SK-N-SH (cell line): ENCODE results near the gene CRB1. TPM values are rescaled to one million over a fixed set of nuclear protein-coding genes. Genes with fewer than 3 reads are reported as not detected.

Experiments
- CTCF ChIA-PET: fragments of 300-600, 350-600 bp; formaldehyde crosslinking; extraction: SDS; loops from one replicate; lab custom pipeline; 2021; lab: Yijun Ruan, JAX
- POLR2A ChIA-PET: fragments of 350-600 bp; sonication (Branson Sonifier 250); formaldehyde crosslinking; extraction: SDS; loops from one replicate; lab custom pipeline; 2020; ENCODE audit warnings: antibody characterized with exemption, inconsistent platforms; lab: Yijun Ruan, JAX
- DNase-seq: peaks from one replicate; pipeline ENCODE4 v3.0.0; 2012
- H2AFZ ChIP-seq: fragments of 200-600 bp; sonication (generic); 2 replicates; pipeline ENCODE4 v1.8.1; 2016; ENCODE audit warnings: antibody characterized with exemption, mild to moderate bottlenecking, low read depth
- H3F3A ChIP-seq: fragments of 200-600 bp; sonication (generic); replicated peaks from 2 replicates; pipeline ENCODE3; 2016; ENCODE audit warnings: antibody characterized with exemption, mild to moderate bottlenecking; ENCODE audit not compliant: insufficient read depth
- H3K27ac ChIP-seq, 2 experiments: fragments of 200-500 bp in 1 of 2; fragments of 200-600 bp in 1 of 2; sonication (Bioruptor generic) in 1 of 2; sonication (generic), shearing (Covaris generic) in 1 of 2; 2 replicates each; pipeline versions ENCODE4 v1.5.1 to v1.6.1; 2014 to 2016; ENCODE audit warnings: low read depth in 2 of 2, inconsistent platforms in 1 of 2, low read length in 1 of 2, mild to moderate bottlenecking in 1 of 2, mixed read lengths in 1 of 2
- H3K27me3 ChIP-seq: fragments of 200-600 bp; sonication (generic), shearing (Covaris generic); 2 replicates; pipeline ENCODE4 v1.6.1; 2016; ENCODE audit warnings: mixed run types; ENCODE audit not compliant: insufficient read depth
- H3K36me3 ChIP-seq, 2 experiments: fragments of 200-500 bp in 1 of 2; fragments of 200-600 bp in 1 of 2; sonication (Bioruptor generic) in 1 of 2; sonication (generic) in 1 of 2; replicated peaks in 1 of 2; 2 replicates each; pipeline versions ENCODE3 to v1.5.1; 2014 to 2016; ENCODE audit warnings: low read length in 1 of 2, mild to moderate bottlenecking in 1 of 2; ENCODE audit not compliant: insufficient read depth in 2 of 2, control insufficient read depth in 1 of 2
- H3K4me1 ChIP-seq, 2 experiments: fragments of 200-500 bp in 1 of 2; fragments of 200-600 bp in 1 of 2; sonication (Bioruptor generic) in 1 of 2; sonication (generic), shearing (Covaris generic) in 1 of 2; 2 replicates each; pipeline versions ENCODE4 v1.5.1 to v1.6.1; 2014 to 2016; ENCODE audit warnings: low read depth in 1 of 2, low read length in 1 of 2, mixed run types in 1 of 2; ENCODE audit not compliant: insufficient read depth in 2 of 2, control insufficient read depth in 1 of 2
- H3K4me2 ChIP-seq: fragments of 200-600 bp; sonication (generic), shearing (Covaris generic); 2 replicates; pipeline ENCODE4 v1.6.1; 2017; ENCODE audit warnings: mixed run types
- H3K4me3 ChIP-seq, 2 experiments: fragments of 200-500 bp in 1 of 2; fragments of 200-600 bp in 1 of 2; sonication (Bioruptor generic) in 1 of 2; sonication (generic), shearing (Covaris generic) in 1 of 2; 2 replicates each; pipeline versions ENCODE4 v1.5.1 to v1.8.1; 2014 to 2016; ENCODE audit warnings: low read depth in 2 of 2, inconsistent platforms in 1 of 2, low read length in 1 of 2, mild to moderate bottlenecking in 1 of 2, mixed read lengths in 1 of 2, moderate library complexity in 1 of 2
- H3K79me2 ChIP-seq: fragments of 200-600 bp; sonication (generic); 2 replicates; pipeline ENCODE4 v1.8.1; 2017; ENCODE audit warnings: mild to moderate bottlenecking; ENCODE audit not compliant: insufficient read depth
- H3K9ac ChIP-seq: fragments of 200-600 bp; sonication (generic); 2 replicates; pipeline ENCODE4 v1.6.1; 2017; ENCODE audit warnings: mixed run types
- H3K9me2 ChIP-seq: fragments of 200-600 bp; sonication (generic); 2 replicates; pipeline ENCODE4 v1.6.1; 2017; ENCODE audit warnings: mixed run types
- H3K9me3 ChIP-seq: fragments of 200-600 bp; sonication (generic); 2 replicates; pipeline ENCODE4 v1.6.1; 2017; ENCODE audit warnings: mixed run types, mild to moderate bottlenecking, moderate library complexity
- H4K20me1 ChIP-seq: fragments of 200-600 bp; sonication (generic); 2 replicates; pipeline ENCODE4 v1.6.1; 2017; ENCODE audit warnings: mild to moderate bottlenecking, mixed run types; ENCODE audit not compliant: insufficient read depth
- ELF1 ChIP-seq: IDR thresholded peaks from 2 replicates; pipeline ENCODE4 v1.4.0; 2012
- EP300 ChIP-seq, 2 experiments: IDR thresholded peaks; 2 replicates each; pipeline versions ENCODE4 v1.4.0 to v1.6.1; 2012; ENCODE audit warnings: borderline replicate concordance in 1 of 2, low read depth in 1 of 2, low read length in 1 of 2
- EZH2phosphoT487 ChIP-seq: fragments of 200-600 bp; sonication (generic); IDR thresholded peaks from 2 replicates; pipeline ENCODE4 v1.6.1; 2017; ENCODE audit warnings: low read depth, mixed run types, mild to moderate bottlenecking, antibody characterized with exemption, moderate library complexity, borderline replicate concordance
- NFIC ChIP-seq: IDR thresholded peaks from 2 replicates; pipeline ENCODE4 v1.4.0; 2012; ENCODE audit warnings: borderline replicate concordance
- RCOR1 ChIP-seq: fragments of 150-350 bp; IDR thresholded peaks from 2 replicates; pipeline ENCODE4 v1.6.1; 2017; ENCODE audit warnings: antibody characterized with exemption, low read length
- RXRA ChIP-seq: IDR thresholded peaks from 2 replicates; pipeline ENCODE4 v1.4.0; 2012; ENCODE audit warnings: low read depth, mild to moderate bottlenecking, borderline replicate concordance
- TCF12 ChIP-seq: IDR thresholded peaks from 2 replicates; pipeline ENCODE4 v1.4.0; 2012
- YY1 ChIP-seq: IDR thresholded peaks from 2 replicates; pipeline ENCODE4 v1.4.0; 2012; ENCODE audit warnings: low read depth, mild to moderate bottlenecking
- WGBS: methylation state at CpG from one replicate; pipeline ENCODE4 v1.1.6; 2017; ENCODE audit warnings: low lambda C conversion rate; 5-methylcytosine and 5-hydroxymethylcytosine counted together
- polyA plus RNA-seq, 3 experiments: library from polyadenylated mRNA; depleted of rRNA; stranded (reverse); fragments of >200 nt; gene quantifications; 2 replicates each; pipeline ENCODE4 v1.2.3, GENCODE V29; 2012
- TF ChIP-seq, protein P1 (sequence below): fragments of 150-350 bp; IDR thresholded peaks from 2 replicates; pipeline ENCODE4 v1.6.1; 2016; ENCODE audit warnings: mild to moderate bottlenecking, low read depth, low read length
- TF ChIP-seq, protein P2 (sequence below): fragments of 200-600 bp; sonication (generic); IDR thresholded peaks from 2 replicates; pipeline ENCODE4 v1.6.1; 2017; ENCODE audit warnings: antibody characterized with exemption, mild to moderate bottlenecking, moderate library complexity

CRB1 gene
- polyA plus RNA-seq, 1 of the 3 experiments (the other 2 are of a cell fraction), result 0.13 TPM

DNA sequence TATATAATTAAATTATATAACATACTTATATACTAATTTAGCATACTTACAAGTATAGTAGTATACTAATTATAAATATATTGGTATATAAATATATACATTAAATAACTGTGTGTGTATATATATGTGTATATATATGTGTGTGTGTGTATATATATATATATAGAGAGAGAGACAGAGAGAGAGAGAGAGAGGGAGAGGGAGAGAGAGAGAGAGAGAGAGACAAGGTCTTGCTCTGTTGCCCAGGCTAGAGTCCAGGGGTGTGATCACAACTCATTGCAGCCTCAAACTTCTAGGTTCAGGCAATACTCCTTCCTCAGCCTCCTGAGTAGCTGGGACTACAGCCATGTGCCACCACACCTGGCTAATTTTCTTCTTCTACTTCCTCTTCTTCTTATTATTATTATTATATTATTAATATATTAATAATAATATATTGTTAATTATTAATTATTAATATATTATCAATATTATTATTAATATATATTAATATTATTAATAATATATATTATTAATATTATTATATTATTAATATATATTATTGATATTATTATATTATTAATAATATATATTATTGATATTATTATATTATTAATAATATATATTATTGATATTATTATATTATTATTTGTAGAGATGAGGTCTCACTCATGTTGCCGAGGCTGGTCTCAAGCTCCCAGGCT lies 185.5 kb downstream of the CRB1 start:
- Histone ChIP-seq H2AFZ (no peak overlapping the region), H3K27me3 (no peaks in the 10 kb centered on the region), H3K9me2 (no peaks in the 10 kb centered on the region), H4K20me1 (no peaks in the 10 kb centered on the region), H3K9me3 (no peaks in the 10 kb centered on the region), H3K9ac (no peak overlapping the region), H3K36me3 (no peaks in the 10 kb centered on the region)
- DNase-seq, result no peak
- ChIA-PET POLR2A (no interaction called here), CTCF (no interaction called here)
- WGBS, result 92% methylated on average over 1 of the region's 1 CpG
- TF ChIP-seq EP300 (IDR thresholded peaks at IDR 0.05; ENCODE audit: borderline replicate concordance in 1 of 2, low read depth in 1 of 2, low read length in 1 of 2) (no peak), RXRA (no peak)
- TF ChIP-seq, all 33 proteins: peak for 0
- Histone ChIP-seq H3K27ac (no peak overlapping the region), H3K4me3 (no peak overlapping the region), H3K4me1 (no peaks in the 10 kb centered on the region), H3K79me2 (no peaks in the 10 kb centered on the region), H3F3A (peaks cover 4% of the 10 kb centered on the region), H3K4me2 (no peak overlapping the region)

DNA sequence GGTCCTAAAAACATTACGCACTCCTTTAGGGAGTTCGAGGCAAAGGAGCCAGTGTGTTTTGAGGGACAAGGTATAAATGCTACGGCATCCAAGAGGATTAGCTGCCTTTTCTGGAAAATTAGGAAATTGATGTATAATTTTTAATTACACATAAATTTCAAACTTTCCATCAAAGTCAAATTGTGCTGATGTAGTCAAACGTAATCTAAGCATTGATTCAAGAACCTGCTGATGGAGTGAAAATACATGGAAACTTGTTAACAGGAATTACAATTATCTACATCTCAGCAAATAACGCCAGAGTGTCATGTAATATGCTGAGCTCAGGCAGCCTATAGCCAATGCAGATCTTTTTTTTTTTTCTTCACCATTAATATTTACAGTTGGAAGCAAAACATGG lies 194.5 kb downstream of the CRB1 start:
- CTCF ChIA-PET, result no interaction called here
- TF ChIP-seq RCOR1, result no peak
- no peak for TF ChIP-seq TCF12
- TF ChIP-seq ELF1, result no peak
- no peak for TF ChIP-seq YY1
- TF ChIP-seq EZH2phosphoT487, result no peak
- TF ChIP-seq, protein P1, sequence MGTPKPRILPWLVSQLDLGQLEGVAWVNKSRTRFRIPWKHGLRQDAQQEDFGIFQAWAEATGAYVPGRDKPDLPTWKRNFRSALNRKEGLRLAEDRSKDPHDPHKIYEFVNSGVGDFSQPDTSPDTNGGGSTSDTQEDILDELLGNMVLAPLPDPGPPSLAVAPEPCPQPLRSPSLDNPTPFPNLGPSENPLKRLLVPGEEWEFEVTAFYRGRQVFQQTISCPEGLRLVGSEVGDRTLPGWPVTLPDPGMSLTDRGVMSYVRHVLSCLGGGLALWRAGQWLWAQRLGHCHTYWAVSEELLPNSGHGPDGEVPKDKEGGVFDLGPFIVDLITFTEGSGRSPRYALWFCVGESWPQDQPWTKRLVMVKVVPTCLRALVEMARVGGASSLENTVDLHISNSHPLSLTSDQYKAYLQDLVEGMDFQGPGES, result no peak
- TF ChIP-seq, protein P2, sequence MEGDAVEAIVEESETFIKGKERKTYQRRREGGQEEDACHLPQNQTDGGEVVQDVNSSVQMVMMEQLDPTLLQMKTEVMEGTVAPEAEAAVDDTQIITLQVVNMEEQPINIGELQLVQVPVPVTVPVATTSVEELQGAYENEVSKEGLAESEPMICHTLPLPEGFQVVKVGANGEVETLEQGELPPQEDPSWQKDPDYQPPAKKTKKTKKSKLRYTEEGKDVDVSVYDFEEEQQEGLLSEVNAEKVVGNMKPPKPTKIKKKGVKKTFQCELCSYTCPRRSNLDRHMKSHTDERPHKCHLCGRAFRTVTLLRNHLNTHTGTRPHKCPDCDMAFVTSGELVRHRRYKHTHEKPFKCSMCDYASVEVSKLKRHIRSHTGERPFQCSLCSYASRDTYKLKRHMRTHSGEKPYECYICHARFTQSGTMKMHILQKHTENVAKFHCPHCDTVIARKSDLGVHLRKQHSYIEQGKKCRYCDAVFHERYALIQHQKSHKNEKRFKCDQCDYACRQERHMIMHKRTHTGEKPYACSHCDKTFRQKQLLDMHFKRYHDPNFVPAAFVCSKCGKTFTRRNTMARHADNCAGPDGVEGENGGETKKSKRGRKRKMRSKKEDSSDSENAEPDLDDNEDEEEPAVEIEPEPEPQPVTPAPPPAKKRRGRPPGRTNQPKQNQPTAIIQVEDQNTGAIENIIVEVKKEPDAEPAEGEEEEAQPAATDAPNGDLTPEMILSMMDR, result no peak
- TF ChIP-seq NFIC, result no peak
- H3K79me2 ChIP-seq, result no peaks in the 10 kb centered on the region

More for the DNA sequence above, 194.5 kb downstream of the CRB1 start:
- Histone ChIP-seq H2AFZ (no peak overlapping the region), H3F3A (no peaks in the 10 kb centered on the region), H3K36me3 (no peaks in the 10 kb centered on the region), H3K9me2 (no peaks in the 10 kb centered on the region), H3K4me3 (no peak overlapping the region), H3K27ac (no peak overlapping the region; a peak in 1 of 4 replicates), H3K9me3 (no peaks in the 10 kb centered on the region), H3K4me1 (peaks cover 0 to 8% of the 10 kb centered on the region in 2 experiments; a peak in 2 of 4 replicates), H3K9ac (no peak overlapping the region), H4K20me1 (no peaks in the 10 kb centered on the region), H3K4me2 (no peak overlapping the region), H3K27me3 (no peaks in the 10 kb centered on the region)
- 80% methylated on average over 5 of the region's 5 CpGs for WGBS
- POLR2A ChIA-PET, result no interaction called here
- DNase-seq, result no peak
